Right renal cortex interstitium (tissue), 3 donors: Measurements from ENCODE around the gene ATG2B. TPM values are rescaled to one million over a fixed set of nuclear protein-coding genes. Genes with fewer than 3 reads are reported as not detected.

Experiments used
- DNase-seq, 3 donors: peaks; one replicate each; pipeline ENCODE4 v3.0.0-alpha.2; 2013; ENCODE audit warnings: low read depth in 3 of 3, low spot score in 2 of 3
- polyA plus RNA-seq, 3 donors: library from polyadenylated mRNA; unstranded; fragments of 120-200 nt; gene quantifications; one replicate each; pipeline ENCODE4 v1.2.1, GENCODE V29; 2013; ENCODE audit not compliant: insufficient read length in 3 of 3

ATG2B gene
- polyA plus RNA-seq, 3 donors: 25.1 to 28.4 (median 28.1) TPM

GRCh38 chr14:96273629-96274028 lies 89.5 kb downstream of the ATG2B start:
- DNase-seq: no peak

- DNase-seq: no peak
Observed at GRCh38 chr14:96272777-96273473, 90.2 kb downstream of the ATG2B start.

GRCh38 chr14:96271421-96271762 lies 91.7 kb downstream of the ATG2B start:
- no peak for DNase-seq

GRCh38 chr14:96270565-96271420 lies 92.3 kb downstream of the ATG2B start:
- no peak for DNase-seq

- no peak for DNase-seq
Observed at GRCh38 chr14:96269359-96269710, 93.8 kb downstream of the ATG2B start.

- DNase-seq: no peak
Observed at GRCh38 chr14:96268431-96269358, 94.4 kb downstream of the ATG2B start.

GRCh38 chr14:96267916-96268315 lies 95.2 kb downstream of the ATG2B start:
- no peak for DNase-seq

- DNase-seq: no peak
Observed at GRCh38 chr14:96267336-96267735, 95.8 kb downstream of the ATG2B start.

GRCh38 chr14:96265383-96266095 lies 97.6 kb downstream of the ATG2B start:
- no peak for DNase-seq

- no peak for DNase-seq
Observed at GRCh38 chr14:96264853-96265252, 98.3 kb downstream of the ATG2B start.

GRCh38 chr14:96264200-96264553 lies 99.0 kb downstream of the ATG2B start:
- no peak for DNase-seq

GRCh38 chr14:96263347-96264199 lies 99.6 kb downstream of the ATG2B start:
- no peak for DNase-seq

GRCh38 chr14:96261772-96262655 lies 101.1 kb downstream of the ATG2B start:
- DNase-seq: no peak

- no peak for DNase-seq
Observed at GRCh38 chr14:96261053-96261452, 102.1 kb downstream of the ATG2B start.

- no peak for DNase-seq
Observed at GRCh38 chr14:96260341-96260821, 102.8 kb downstream of the ATG2B start.

GRCh38 chr14:96257900-96258299 lies 105.2 kb downstream of the ATG2B start:
- no peak for DNase-seq

GRCh38 chr14:96257056-96257455 lies 106.1 kb downstream of the ATG2B start:
- no peak for DNase-seq

GRCh38 chr14:96256407-96256806 lies 106.7 kb downstream of the ATG2B start:
- DNase-seq: no peak
